OCI-LY7 (cell line): ENCODE data around the gene TMPO. TPM values are rescaled to one million over a fixed set of nuclear protein-coding genes. Genes with fewer than 3 reads are reported as not detected.

Experiments
- BruUV-seq: library from RNA; stranded (reverse); fragments of 400-500 nt; replicated peaks from 2 replicates; lab custom pipeline; 2021; lab: Mats Ljungman, UMichigan
- CTCF ChIA-PET: fragments of 300-600 bp; sonication (Branson Sonifier 250); formaldehyde crosslinking; loops from one replicate; lab custom pipeline; 2022; ENCODE audit warnings: antibody characterized with exemption; ENCODE audit not compliant: unreplicated experiment; lab: Charles Lee
- POLR2A ChIA-PET: fragments of 300-600 bp; sonication (Branson Sonifier 250); formaldehyde crosslinking; loops from one replicate; lab custom pipeline; 2022; ENCODE audit warnings: antibody characterized with exemption; lab: Charles Lee
- DNase-seq: peaks from one replicate; pipeline ENCODE4 v3.0.0-alpha.2; 2015; ENCODE audit warnings: low spot score
- H2AFZ ChIP-seq: fragments of 200-600 bp; sonication (generic), shearing (Covaris generic); 2 replicates; pipeline ENCODE4 v1.6.1; 2014; ENCODE audit warnings: mild to moderate bottlenecking, antibody characterized with exemption, low read length, moderate library complexity
- H3K27ac ChIP-seq: fragments of 200-600 bp; sonication (generic); 2 replicates; pipeline ENCODE4 v1.5.1; 2014; ENCODE audit warnings: mixed run types, low read depth, mild to moderate bottlenecking, moderate library complexity, low read length, inconsistent platforms; ENCODE audit not compliant: poor library complexity, severe bottlenecking
- H3K36me3 ChIP-seq: fragments of 200-600 bp; sonication (generic); 2 replicates; pipeline ENCODE4 v1.6.1; 2014; ENCODE audit warnings: mild to moderate bottlenecking, antibody characterized with exemption, low read length, moderate library complexity, mixed read lengths; ENCODE audit not compliant: insufficient read depth
- H3K4me1 ChIP-seq: fragments of 200-600 bp; sonication (generic); 2 replicates; pipeline ENCODE4 v1.5.1; 2014; ENCODE audit warnings: mild to moderate bottlenecking, low read length; ENCODE audit not compliant: insufficient read depth, poor library complexity, severe bottlenecking
- H3K4me2 ChIP-seq: fragments of 200-600 bp; sonication (generic); 2 replicates; pipeline ENCODE4 v1.6.1; 2014; ENCODE audit warnings: mild to moderate bottlenecking, low read length
- H3K4me3 ChIP-seq: fragments of 200-600 bp; sonication (generic); 2 replicates; pipeline ENCODE4 v1.5.1; 2014; ENCODE audit warnings: mild to moderate bottlenecking, low read depth, low read length; ENCODE audit not compliant: poor library complexity, severe bottlenecking
- H3K79me2 ChIP-seq: fragments of 200-600 bp; sonication (generic); 2 replicates; pipeline ENCODE4 v1.6.1; 2016; ENCODE audit warnings: low read depth, mild to moderate bottlenecking, low read length, moderate library complexity, mixed read lengths; ENCODE audit not compliant: insufficient read depth
- H3K9me2 ChIP-seq: fragments of 200-600 bp; sonication (generic); 2 replicates; pipeline ENCODE4 v1.6.1; 2016; ENCODE audit warnings: mild to moderate bottlenecking, low read length, mixed read lengths; ENCODE audit not compliant: insufficient read depth
- H3K9me3 ChIP-seq: fragments of 200-600 bp; sonication (generic); 2 replicates; pipeline ENCODE4 v1.6.1; 2014; ENCODE audit warnings: mild to moderate bottlenecking, mixed run types, low read length, mixed read lengths
- H4K20me1 ChIP-seq: fragments of 200-600 bp; sonication (generic); 2 replicates; pipeline ENCODE4 v1.6.1; 2014; ENCODE audit warnings: mild to moderate bottlenecking, antibody characterized with exemption, low read length, moderate library complexity, mixed read lengths; ENCODE audit not compliant: insufficient read depth
- EZH2phosphoT487 ChIP-seq: fragments of 200-600 bp; sonication (generic); IDR thresholded peaks from 2 replicates; pipeline ENCODE4 v1.6.1; 2018; ENCODE audit warnings: low read depth, borderline replicate concordance, mild to moderate bottlenecking, mixed run types, antibody characterized with exemption, low read length, moderate library complexity, mixed read lengths
- intact Hi-C: fragments of 100-400 bp; cut with micrococcal nuclease; formaldehyde crosslinking; loops from one replicate; pipeline ENCODE4 v1.10.0; 2022; ENCODE audit not compliant: unreplicated experiment
- total RNA-seq, 2 experiments: library from RNA; depleted of rRNA in 1 of 2; stranded (reverse); fragments of >200 nt in 1 of 2; shearing (Covaris generic) in 1 of 2; gene quantifications; 2 replicates each; pipeline ENCODE4 v1.2.3, GENCODE V29; 2014 to 2022
- TF ChIP-seq, protein P1 (sequence below): fragments of 200-600 bp; sonication (generic); conservative IDR thresholded peaks from 2 replicates; pipeline ENCODE4 v1.5.1; 2014; ENCODE audit warnings: mild to moderate bottlenecking, antibody characterized with exemption, low read length, moderate library complexity, mixed read lengths

The TMPO gene
- total RNA-seq, 2 experiments from 2014 or later = 389 to 402 TPM

DNA sequence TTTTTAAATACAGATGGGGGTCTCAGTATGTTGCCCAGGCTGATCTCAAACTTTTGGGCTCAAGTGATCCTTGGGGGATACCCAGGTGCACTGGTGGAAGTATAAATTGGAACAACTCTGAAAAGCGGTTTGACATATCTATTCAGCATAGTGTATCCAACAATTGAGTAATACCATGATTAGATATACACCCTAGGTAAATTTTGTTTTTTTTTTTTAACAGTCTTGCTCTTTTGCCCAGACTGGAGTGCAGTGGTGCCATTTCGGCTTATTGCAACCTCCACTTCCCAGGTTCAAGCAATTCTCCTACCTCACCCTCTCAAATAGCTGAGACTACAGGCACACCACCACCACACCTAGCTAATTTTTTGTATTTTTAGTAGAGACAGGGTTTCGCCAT is 46.5 kb downstream of the TMPO start:
- Histone ChIP-seq H2AFZ (no peak overlapping the region), H3K9me3 (no peaks in the 10 kb centered on the region), H3K79me2 (no peaks in the 10 kb centered on the region), H3K4me3 (no peak overlapping the region), H3K27ac (no peak overlapping the region), H3K9me2 (no peaks in the 10 kb centered on the region), H4K20me1 (no peaks in the 10 kb centered on the region), H3K4me2 (no peak overlapping the region), H3K4me1 (no peaks in the 10 kb centered on the region), H3K36me3 (no peaks in the 10 kb centered on the region)
- ChIA-PET POLR2A (no interaction called here), CTCF (no interaction called here)
- intact Hi-C loops = no loop called here
- DNase-seq = no peak
- TF ChIP-seq, protein P1, sequence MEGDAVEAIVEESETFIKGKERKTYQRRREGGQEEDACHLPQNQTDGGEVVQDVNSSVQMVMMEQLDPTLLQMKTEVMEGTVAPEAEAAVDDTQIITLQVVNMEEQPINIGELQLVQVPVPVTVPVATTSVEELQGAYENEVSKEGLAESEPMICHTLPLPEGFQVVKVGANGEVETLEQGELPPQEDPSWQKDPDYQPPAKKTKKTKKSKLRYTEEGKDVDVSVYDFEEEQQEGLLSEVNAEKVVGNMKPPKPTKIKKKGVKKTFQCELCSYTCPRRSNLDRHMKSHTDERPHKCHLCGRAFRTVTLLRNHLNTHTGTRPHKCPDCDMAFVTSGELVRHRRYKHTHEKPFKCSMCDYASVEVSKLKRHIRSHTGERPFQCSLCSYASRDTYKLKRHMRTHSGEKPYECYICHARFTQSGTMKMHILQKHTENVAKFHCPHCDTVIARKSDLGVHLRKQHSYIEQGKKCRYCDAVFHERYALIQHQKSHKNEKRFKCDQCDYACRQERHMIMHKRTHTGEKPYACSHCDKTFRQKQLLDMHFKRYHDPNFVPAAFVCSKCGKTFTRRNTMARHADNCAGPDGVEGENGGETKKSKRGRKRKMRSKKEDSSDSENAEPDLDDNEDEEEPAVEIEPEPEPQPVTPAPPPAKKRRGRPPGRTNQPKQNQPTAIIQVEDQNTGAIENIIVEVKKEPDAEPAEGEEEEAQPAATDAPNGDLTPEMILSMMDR = no peak
- no peak for TF ChIP-seq EZH2phosphoT487
- BruUV-seq = no TSS peak

DNA sequence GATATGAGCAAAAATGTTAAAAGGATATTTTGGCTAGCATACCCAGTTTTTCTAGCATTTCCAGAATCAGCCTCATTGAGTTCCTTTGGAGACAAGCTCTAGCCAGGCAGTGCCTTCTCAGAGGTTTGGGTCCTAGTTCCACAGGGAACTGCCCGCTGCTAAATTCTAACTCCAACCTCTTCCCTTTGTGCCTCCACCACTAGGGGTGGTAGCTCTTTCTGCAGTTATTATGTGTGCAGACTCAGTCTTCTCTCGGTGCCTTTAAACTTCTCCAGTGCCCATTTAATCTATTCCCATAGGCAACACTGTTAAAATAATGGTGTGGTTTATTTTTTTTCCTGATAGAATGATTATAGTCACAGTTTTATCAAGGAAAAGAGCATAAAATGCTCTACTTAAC is 56.6 kb downstream of the TMPO start:
- no peak overlapping the region for H3K4me2 ChIP-seq
- H3K79me2 ChIP-seq = no peaks in the 10 kb centered on the region
- CTCF ChIA-PET = no interaction called here
- H3K9me3 ChIP-seq = no peaks in the 10 kb centered on the region
- TF ChIP-seq, protein P1 = peak; percentile 74
- TF ChIP-seq EZH2phosphoT487 = no peak
- H3K9me2 ChIP-seq = no peaks in the 10 kb centered on the region
- no peak overlapping the region for H3K27ac ChIP-seq
- H3K4me1 ChIP-seq = no peaks in the 10 kb centered on the region
- no peak overlapping the region for H2AFZ ChIP-seq
- intact Hi-C loops = no loop called here
- H4K20me1 ChIP-seq = no peaks in the 10 kb centered on the region
- no peak overlapping the region for H3K4me3 ChIP-seq
- BruUV-seq = no TSS peak
- peak; percentile 28 for DNase-seq
- POLR2A ChIA-PET = interaction anchor here (0.6 to 1.5 kb wide), 3 partner anchors 14 to 31 kb away, joined by 3 to 6 read pairs (median 4); partner anchors contain the start of gene SLC25A3
- no peaks in the 10 kb centered on the region for H3K36me3 ChIP-seq

DNA sequence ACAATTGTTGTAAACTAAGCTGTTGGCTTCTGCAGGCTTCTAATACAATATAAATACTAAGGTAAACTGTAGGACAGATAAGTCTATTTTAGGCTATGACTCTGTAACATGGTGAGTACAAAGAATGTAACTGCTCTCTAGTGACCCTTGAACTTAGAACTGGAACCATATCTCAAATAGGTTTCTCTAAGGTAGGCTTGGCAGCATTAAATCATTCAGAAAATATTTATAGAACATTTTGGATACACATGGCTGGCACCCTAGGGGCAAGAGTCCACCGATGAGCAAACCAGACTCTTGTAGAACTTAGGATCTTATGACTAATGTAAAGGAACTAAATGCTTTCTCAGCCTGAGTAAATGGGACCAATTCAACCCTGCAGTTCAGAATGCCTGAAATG is 58.7 kb downstream of the TMPO start:
- CTCF ChIA-PET = no interaction called here
- Histone ChIP-seq H3K36me3 (no peaks in the 10 kb centered on the region), H3K4me1 (no peaks in the 10 kb centered on the region), H3K9me3 (no peaks in the 10 kb centered on the region), H3K79me2 (no peaks in the 10 kb centered on the region), H3K4me3 (no peak overlapping the region), H4K20me1 (no peaks in the 10 kb centered on the region), H3K4me2 (no peak overlapping the region), H3K9me2 (no peaks in the 10 kb centered on the region), H2AFZ (no peak overlapping the region), H3K27ac (no peak overlapping the region)
- intact Hi-C loops = no loop called here
- BruUV-seq = no TSS peak
- TF ChIP-seq EZH2phosphoT487 = no peak
- TF ChIP-seq, protein P1 = no peak
- POLR2A ChIA-PET = interaction anchor here (0.6 kb wide), 1 partner anchor 19 kb away, joined by 3 read pairs; the partner anchor contains the start of gene SLC25A3
- DNase-seq = no peak
